Ureter (tissue), 1 donor: ENCODE results near the gene MED26. TPM values are rescaled to one million over a fixed set of nuclear protein-coding genes. Genes with fewer than 3 reads are reported as not detected.
"Not testable (repeated sequence)": the region's sequence is repeated elsewhere in the genome, so short reads cannot be mapped to it uniquely, and the experiment has no call there.

ENCODE experiments used
- DNase-seq: peaks from one replicate; pipeline ENCODE4 v3.0.0-alpha.2; 2020; ENCODE audit warnings: low spot score
- total RNA-seq: library from RNA; stranded (reverse); gene quantifications from one replicate; pipeline ENCODE4 v1.2.4, GENCODE V29; 2023
- donor health status: DM: yes; HTN: yes; CAD: no.

Gene MED26
- total RNA-seq, 1 donor from 2014 or later: 14.1 TPM

DNA sequence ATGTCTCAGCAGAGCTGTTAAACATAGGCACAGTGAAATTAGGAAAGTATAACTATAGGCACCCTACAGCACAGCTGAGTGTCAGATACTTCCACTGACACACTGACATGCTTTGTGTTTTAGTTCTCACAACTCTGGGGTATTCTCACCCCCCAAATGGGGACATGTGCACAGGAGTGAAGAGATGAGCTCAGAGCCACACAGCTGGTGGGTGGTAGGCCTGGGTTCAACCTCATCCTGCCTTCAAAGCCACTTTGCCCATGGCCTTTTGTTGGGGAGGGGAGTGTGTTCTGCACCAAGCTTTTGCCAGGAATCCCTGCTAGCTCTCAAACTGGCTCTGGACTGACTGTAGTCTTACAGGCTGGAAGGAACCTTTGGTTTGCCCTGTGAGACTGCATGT lies 54.1 kb downstream of the MED26 start:
- no peak for DNase-seq

DNA sequence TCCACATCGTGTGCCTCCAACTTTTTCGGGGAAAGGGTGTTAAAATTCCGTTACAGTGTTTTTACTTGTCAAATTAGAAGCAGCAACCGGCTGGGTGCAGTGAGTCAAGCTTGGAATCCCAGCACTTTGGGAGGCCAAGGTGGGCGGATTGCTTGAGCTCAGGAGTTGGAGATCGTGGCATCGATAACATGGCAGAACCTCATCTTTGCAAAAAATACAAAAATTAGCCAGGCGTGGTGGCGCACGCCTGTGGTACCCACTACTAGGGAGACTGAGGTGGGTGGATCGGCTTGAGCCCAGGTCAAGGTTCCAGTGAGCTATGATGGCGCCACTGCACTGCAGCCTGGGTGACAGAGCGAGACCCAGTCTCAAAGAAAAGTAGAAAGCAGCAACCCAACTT lies 54.7 kb downstream of the MED26 start:
- DNase-seq: no peak

DNA sequence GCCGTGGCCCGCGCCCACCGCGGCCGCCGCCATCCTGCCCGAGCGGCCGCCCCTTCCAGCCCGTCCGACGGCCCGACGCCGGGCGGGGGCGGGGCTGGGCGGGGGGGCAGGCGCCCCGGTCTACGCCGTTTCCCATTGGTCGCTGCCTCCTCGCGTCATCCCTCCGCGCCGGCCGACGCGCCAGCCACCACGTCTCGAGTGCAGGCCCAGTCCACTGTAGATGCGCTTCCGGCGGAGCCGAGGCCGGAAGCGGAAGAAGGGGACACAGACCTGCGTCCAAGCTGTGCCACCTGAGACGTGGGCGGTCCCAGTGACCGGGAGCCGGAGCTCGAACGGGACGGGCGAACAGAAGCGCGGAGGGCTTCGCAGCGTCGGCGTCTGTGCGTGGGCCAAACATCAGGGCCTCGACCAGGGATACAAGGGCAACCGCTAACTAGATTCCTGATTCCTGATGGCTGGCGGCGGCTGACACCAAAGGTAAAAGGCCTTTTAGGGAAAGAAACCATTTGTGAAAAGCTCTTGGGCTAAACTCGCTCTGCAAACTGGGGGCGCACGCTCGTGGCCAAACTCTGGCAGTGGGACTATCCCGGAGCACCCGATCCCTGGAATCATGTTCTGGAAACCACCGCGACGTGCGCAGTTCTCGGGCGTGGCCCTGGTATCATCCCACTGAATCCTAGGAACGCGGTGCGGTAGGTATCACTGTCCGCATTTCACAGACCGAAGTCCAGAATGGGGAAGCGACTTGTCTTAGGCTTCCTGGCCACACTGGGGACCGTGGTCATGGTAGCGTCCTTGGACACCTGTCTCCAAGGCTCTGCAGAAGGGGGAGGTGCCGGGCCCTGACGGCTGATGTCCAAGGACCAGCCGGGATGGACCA lies 55.4 kb downstream of the MED26 start, which contains the start of gene SLC35E1:
SLC35E1 (minus strand) TSS at position 84 of the 880 bp plus-strand sequence; CDS start at position 33, 51 bp downstream.
- DNase-seq: peak; percentile 96

DNA sequence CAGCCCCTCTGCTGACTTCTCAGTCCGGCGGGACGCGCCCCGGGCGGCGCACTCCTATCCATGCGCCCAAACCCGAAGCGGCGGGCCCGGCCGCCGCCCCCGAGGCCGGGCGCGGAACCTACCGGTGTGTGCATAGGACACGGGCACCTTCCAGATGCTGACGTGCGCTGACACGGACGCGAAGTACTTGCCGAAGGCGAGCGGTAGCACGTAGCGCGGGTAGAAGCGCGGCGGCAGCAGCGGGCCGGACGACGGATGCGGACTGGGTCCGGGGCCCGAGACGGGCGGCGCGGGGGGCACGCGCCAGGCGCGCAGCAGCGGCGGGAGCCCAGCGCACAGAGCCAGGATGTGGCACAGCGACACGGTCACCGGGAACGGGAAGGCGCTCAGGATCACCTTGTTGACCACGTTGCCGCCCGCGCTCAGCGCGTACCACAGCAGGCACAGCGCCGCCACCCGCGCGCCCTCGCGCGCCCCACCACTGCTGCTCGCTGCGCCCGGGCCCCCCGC lies 56.1 kb downstream of the MED26 start:
- DNase-seq: no peak

DNA sequence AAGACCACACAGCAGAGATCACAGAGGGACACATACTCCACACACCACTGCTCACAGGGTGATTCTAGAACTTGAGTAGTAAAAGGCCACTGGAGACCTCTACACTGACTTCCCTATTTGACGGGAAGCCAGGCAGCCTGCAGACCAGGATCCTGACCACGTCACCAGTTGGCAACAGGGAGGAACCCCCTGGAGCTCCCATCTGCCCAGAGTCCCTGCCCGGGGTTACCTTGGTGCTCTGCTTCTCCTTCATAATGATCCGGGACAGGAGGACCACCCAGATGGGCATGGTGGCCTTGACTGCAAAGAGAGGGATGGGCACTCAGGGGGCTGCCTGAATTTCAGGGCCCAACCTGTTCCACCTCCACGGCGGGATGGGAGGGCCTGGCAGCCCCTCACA lies 56.7 kb downstream of the MED26 start:
- no peak for DNase-seq

DNA sequence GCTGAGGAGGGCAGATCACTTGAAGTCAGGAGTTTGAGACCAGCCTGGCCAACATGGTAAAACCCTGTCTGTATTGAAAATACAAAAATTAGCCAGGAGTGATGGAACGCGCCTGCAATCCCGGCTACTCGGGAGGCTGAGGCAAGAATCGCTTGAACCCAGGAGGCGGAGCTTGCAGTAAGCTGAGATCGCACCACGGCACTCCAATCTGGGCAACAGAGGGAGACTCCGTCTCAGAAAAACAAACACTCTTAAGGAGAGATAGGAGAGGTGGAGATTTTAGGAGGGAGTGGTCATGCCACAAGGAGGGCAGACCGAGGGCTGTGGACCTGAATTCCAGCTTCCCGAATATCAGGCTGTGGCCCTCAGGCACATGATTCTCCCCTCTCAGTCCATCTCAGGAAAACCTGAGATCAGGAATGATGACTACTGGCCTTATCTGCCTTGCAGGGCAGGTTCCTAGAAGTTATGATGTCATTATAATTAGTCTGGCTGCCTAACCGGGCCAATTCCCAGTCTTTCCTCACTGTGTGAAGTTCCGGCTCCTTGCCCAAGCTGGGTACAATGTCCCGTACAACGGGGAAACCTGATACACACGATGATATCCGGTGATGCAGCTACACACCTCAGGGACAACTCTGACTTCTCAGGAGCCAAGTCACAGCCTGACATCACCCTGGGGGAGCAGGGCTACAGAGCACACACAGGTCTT lies 58.2 kb downstream of the MED26 start:
- no peak for DNase-seq

DNA sequence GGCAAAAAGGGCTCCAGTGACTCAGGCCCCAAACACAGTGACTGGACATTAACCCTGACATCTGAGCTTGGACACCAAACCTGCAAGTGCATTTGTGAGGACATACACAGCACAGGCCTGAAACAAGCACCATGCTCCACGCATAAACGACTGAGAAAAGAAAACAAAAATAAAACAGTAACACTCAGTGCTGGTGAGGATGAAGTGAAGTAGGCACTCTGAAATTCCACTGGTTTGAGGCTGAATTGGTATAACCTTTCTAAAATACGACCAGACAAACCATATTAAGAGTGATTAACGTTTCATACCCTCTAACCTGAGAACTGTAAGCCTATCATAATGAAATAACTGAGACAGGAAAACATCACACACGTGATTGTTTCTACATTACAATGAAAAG lies 61.3 kb downstream of the MED26 start:
- DNase-seq: no peak

DNA sequence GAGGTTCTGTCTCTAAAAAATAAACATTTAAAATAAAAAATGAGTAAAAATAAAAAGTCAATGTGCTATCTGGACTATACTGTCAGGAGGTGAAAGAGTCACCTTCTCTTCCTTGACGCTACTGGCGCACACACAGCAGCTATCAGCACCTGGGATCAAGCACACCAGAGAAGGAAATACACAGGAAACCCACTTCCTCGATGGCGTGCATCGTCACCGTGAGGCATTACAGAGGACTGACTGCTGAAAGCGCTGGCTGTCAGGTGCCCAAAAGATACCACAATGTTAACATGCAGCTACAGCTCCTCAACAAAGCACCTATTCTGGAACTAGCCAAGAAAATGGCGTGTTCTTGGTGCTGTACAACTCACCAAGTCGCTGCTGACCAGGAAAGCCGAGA lies 61.8 kb downstream of the MED26 start:
- peak; percentile 80 for DNase-seq

DNA sequence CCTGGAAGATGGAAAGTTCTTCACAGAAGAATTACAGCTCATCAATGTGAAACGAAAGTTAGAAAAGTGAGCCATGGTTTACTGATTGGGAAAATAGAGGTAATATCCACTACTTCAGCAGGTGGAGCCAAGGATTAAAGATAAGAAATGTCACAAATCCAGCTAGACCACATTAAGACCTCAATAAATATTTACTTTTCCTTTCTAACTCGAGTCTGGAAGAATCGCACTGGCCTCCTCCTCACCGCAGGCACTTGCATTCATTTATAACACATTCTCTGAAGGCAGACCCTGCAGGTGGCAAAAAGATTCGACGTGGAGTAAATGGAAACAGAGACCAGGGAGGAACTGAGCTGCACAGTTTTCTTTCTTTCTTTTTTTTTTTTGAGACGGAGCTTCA lies 63.2 kb downstream of the MED26 start:
- no peak for DNase-seq

DNA sequence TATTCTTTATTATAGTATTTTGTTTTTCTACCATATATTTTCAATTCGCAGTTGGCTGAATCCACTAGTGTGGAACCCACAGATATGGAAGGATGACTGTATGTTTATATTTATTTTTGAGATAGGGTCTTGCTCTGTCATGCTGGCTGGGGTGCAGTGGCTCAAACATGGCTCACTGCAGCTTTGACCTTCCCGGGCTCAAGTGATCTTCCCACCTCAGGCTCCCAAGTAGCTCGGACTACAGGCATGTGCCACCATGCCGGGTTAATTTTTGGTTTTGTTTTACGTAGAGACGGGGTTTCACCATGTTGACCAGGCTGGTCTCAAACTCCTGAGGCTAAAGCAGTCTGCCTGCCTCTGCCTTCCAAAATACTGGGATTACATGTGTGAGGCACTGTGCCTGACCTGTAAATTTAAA lies 65.4 kb downstream of the MED26 start:
- DNase-seq: no peak

DNA sequence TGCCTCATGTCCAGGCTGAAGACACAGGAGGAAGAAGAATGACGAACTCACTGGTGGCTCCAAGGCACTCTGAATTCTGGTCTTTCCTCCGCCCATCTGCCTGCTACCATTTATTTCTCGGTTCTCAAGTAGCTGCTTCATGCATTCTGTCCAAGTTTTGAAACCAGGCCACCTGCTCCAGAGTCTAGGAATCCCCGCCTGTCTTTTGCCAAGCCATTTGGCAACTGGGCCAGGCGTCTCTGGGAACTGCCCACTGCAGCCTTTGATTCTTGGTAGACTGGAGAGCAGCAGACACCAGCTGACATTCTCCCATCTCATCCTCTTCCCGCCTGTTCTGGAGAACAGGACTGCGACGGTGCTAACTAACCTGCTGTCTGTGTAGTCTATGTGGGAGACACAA lies 66.6 kb downstream of the MED26 start:
- no peak for DNase-seq

DNA sequence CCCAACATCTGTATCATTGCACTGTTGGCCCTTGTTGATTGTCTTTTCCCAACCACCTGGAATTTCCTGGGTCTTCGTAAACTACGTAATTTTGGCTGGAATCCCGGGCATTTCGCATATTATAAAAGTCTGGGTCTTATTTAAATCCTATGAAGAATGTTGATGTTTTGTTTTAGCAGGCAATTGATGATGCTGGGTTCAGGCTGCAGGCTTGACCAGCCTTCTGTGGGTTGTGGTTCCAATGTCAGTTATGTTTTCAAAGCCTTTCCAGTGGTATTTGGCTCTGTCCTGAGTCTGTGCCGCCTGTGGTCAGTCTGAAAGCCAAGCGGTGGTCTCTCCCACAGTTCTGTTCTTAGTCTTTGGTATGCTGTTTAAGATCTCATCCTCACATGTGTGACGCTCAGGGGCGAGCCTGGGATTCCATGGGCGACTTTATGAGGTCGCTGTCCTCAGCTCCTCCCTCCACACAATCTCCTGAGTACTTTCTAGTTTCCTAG lies 68.2 kb downstream of the MED26 start:
- DNase-seq: no peak

DNA sequence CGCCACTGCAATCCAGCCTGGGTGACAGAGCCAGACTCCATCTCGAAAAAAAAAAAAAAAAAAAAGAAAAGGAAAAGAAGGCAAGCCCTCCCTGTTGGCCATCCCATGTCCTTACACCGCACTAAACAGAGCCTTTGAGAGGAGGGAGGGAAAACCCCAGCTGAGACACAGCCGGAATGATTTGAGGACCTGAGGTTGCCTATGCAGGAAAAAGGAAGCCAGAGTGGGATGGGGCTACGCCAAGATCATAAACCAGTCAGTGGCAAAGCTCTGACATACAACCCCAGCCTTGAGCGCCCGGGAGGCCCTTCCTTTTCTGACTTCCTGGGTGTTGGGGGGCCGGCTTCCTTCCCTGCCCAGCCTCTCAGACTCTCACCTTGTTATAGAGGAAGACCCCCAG lies 73.2 kb downstream of the MED26 start:
- no peak for DNase-seq

DNA sequence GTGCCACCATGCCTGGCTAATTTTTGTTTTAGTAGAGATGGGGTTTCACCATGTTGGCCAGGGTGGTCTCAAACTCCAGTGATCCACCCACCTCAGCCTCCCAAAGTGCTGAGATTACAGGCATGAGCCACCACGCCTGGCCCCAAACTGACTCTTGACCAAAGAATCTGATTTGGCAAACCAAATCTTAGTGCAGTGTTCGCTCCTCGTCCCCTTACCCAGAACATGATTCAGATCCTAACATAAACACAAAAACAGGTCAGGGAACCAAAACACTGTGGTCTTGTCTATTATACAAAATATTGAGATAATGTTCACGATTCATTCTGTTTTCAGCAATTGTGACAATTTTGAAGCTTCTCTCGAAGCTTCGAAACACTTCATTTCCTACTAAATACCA lies 76.1 kb downstream of the MED26 start:
- not testable (repeated sequence) for DNase-seq

DNA sequence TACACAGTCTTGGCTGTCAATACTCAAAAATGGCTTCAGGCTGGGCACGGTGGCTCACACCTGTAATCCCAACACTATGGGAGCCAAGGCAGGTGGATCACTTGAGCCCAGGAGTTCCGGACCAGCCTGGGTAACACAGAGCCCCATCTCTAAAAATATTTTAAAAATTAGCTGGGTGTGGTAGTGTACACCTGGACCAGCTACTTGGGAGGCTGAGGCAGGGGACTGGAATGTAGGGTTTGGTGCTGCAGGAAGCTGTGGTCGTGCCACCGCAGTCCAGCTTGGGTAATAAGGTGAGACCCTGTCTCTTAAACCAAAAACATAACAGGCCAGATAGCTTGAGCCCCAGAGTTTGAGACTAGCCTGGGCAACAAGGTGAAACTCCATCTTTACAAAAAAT lies 79.0 kb downstream of the MED26 start:
- DNase-seq: no peak

DNA sequence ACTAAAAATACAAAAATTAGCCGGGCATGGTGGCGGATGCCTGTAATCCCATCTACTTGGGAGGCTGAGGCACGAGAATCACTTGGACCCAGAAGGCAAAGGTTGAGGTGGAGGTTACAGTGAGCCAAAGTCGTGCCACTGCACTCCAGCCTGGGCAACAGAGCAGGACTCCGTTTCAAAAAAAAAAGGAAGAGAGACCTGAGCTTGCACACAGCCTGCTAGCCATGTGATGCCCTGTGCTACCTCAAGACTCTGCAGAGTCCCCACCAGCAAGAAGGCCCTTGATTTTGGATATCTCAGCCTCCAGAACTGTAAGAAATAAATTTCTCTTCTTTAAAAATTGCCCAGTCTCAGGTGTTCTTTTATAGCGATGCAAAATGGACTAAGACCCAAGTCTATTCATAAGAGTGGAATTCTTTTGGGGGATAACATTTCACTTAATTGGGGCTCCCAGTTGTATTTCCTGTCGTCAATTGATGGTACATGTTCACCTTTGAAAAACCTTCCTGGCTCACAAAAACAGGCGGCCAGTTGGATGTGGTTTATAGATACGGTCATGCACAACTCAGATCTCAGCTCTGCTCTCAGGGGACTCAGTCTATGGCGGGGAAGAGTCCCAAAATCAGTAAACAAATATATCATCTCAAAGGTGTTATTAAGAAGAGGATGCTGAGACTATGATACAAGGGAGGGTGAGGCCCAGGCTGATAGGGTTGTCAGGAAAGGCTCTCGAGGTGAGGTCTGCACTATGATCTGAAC lies 83.4 kb downstream of the MED26 start:
- no peak for DNase-seq

DNA sequence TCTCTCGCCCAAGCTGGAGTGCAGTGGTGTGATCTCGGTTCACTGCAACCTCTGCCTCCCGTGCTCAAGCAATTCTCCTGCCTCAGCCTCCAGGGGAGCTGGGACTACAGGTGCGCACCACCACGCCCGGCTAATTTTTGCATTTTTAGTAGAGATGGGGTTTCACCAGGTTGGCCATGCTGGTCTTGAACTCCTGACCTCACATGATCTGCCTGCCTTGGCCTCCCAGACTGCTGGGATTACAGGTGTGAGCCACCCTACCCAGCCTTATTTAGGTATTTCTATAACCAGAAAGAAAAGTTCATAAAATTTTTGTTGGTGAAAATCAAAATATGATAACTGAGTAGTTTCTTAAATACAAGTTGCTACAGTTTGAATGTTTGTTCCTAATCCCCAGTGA lies 84.3 kb downstream of the MED26 start:
- not testable (repeated sequence) for DNase-seq

DNA sequence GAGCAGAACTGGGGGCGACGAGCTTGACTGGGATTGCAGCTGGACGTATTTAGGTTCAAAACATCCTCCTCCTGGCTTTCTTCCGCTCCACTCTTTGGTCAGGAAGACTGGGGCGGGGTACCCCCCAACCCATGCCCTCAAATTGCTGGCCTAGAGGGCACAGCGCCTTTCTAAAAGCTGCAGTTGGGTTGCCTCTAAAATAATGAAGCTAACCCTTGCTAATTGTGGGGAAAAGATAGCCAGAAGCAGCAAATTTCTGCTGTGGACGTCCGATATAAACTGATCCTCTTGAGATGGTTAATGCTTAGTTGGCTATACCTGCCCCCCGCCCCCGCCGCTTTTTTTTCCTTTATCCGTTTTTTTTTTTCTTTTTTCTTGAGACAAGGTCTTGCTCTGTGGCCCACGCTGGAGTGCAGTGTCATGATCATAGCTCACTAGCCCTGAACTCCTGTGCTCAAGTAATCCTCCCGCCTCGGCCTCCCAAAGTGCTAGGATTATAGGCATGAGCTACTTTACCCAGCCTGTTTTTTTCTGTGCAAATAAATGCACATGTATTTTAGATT lies 85.0 kb downstream of the MED26 start:
- DNase-seq: no peak

DNA sequence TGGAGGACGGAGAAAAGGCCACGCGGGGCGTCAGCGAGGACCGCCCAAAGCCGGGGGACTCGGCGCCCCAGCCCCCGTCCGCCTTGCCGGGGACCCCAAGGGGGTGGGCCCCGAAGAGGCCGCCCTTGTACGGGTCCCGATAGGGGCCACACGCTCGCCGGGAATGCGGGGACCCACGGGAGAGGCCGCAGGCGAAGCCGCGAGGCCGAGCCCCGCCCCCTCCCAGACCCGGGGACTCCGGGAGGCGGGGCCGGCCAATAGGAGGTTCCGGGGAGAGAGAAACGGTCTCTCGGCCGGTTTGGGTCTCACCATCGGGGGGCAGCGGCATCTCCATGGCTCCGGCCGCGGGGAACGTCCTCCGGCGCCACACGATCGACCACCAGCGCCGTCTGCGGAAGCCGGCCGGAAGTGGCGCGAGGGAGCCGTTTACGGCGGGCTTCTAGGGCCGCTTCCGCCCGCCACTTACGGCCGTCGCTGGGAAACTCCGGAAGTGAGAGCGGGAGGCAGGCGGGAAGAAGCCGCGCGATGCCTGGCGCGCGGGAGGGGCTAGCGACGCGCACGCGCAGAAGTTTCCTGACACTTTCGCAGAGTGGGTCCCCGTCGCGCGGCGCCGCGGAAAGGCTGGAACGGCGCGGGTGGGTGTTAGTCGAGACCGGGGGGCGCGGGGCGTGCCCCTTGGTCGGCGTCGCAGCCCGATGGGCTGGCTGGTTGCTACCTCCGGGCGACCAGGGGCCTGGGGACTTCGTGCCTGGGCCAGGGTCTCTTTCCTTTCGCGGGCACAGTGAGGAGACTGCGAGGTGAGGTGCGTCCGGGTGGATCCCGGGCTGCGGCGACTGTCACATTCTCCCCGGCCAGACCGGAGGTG lies 85.7 kb downstream of the MED26 start, which contains the start of gene CHERP:
CHERP (minus strand) TSS at position 393 of the 865 bp plus-strand sequence; CDS start at position 334, 59 bp downstream.
- peak; percentile 93 for DNase-seq

DNA sequence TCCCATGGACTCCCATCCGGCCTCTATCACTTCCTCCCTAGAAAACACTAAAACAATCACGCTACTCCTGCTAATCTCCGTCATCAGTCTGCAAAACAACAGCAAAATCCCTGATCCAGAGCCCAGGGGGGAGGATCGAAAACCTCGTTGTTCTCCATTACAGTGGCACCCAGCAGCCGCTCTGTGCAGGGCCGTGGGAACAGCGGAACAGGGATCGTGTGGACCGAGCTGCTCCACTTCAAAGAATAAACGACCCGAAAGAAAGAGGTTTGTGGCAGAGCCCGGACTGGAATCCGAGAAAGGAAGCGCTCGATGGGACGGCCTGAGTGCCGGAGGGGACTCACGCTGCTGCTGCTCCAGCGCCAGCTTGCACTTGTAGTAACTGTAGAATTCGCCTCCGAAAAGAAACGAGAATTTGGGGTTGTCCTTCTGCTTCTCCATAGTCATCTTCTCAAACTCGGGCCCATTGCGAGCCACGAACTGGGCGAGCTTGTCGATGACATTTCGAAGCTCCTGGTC lies 86.4 kb downstream of the MED26 start:
- DNase-seq: no peak
